IMR-90 (cell line): ENCODE results near the gene TNFRSF1B. TPM values are rescaled to one million over a fixed set of nuclear protein-coding genes. Genes with fewer than 3 reads are reported as not detected.

Experiments used
- ATAC-seq: fragments of 200-7000 bp; cut with Tn5 transposase; 2 replicates; pipeline ENCODE4 v1.9.1; 2020; ENCODE audit warnings: low read depth, mild to moderate bottlenecking, moderate library complexity
- BruUV-seq: library from RNA; stranded (reverse); fragments of 400-500 nt; replicated peaks from 2 replicates; lab custom pipeline; 2021; lab: Mats Ljungman, UMichigan
- CTCF ChIA-PET: fragments of 300-600 bp; formaldehyde crosslinking; extraction: SDS; loops from one replicate; lab custom pipeline; 2021; ENCODE audit warnings: antibody characterized with exemption; lab: Yijun Ruan, JAX
- POLR2A ChIA-PET: fragments of 300-600 bp; sonication (Branson Sonifier 250); formaldehyde crosslinking; loops from one replicate; lab custom pipeline; 2022; ENCODE audit warnings: antibody characterized with exemption; ENCODE audit not compliant: unreplicated experiment; lab: Charles Lee
- DNase-seq: peaks from one replicate; pipeline ENCODE4 v3.0.0; 2013
- H2AFZ ChIP-seq: replicated peaks from 2 replicates; pipeline ENCODE3; 2013; ENCODE audit warnings: low read length, mild to moderate bottlenecking; ENCODE audit not compliant: poor library complexity
- H2AK5ac ChIP-seq: 2 replicates; pipeline ENCODE4 v1.6.1; 2013; ENCODE audit warnings: low read depth, low read length, inconsistent platforms
- H2AK9ac ChIP-seq: replicated peaks from 2 replicates; pipeline ENCODE3; 2013; ENCODE audit warnings: mild to moderate bottlenecking, low read depth, low read length, moderate library complexity; ENCODE audit not compliant: poor library complexity
- H2BK120ac ChIP-seq: 2 replicates; pipeline ENCODE4 v1.6.1; 2013; ENCODE audit warnings: low read depth, low read length, inconsistent platforms
- H2BK15ac ChIP-seq: 3 replicates; pipeline ENCODE4 v1.6.1; 2013; ENCODE audit warnings: low read depth, low read length, inconsistent platforms
- H2BK20ac ChIP-seq: 2 replicates; pipeline ENCODE4 v1.6.1; 2013; ENCODE audit warnings: low read depth, mild to moderate bottlenecking, inconsistent platforms, low read length, moderate library complexity
- H2BK5ac ChIP-seq: 2 replicates; pipeline ENCODE4 v1.6.1; 2013; ENCODE audit warnings: mild to moderate bottlenecking, low read depth, low read length, inconsistent platforms; ENCODE audit not compliant: poor library complexity, severe bottlenecking
- H3K14ac ChIP-seq: replicated peaks from 2 replicates; pipeline ENCODE4 v1.6.1; 2013; ENCODE audit warnings: low read depth, low read length, inconsistent platforms
- H3K18ac ChIP-seq: 2 replicates; pipeline ENCODE4 v1.6.1; 2013; ENCODE audit warnings: low read depth, low read length, control low read depth
- H3K23ac ChIP-seq: 2 replicates; pipeline ENCODE4 v1.6.1; 2013; ENCODE audit warnings: low read depth, low read length, inconsistent platforms
- H3K27ac ChIP-seq: 2 replicates; pipeline ENCODE4 v1.5.1; 2013; ENCODE audit warnings: mild to moderate bottlenecking, control low read depth, low read length; ENCODE audit not compliant: insufficient read depth
- H3K27me3 ChIP-seq: 2 replicates; pipeline ENCODE4 v1.6.1; 2013; ENCODE audit warnings: low read length; ENCODE audit not compliant: control insufficient read depth, insufficient read depth
- H3K36me3 ChIP-seq: 2 replicates; pipeline ENCODE4 v1.6.1; 2013; ENCODE audit warnings: low read length, mixed read lengths; ENCODE audit not compliant: control insufficient read depth, insufficient read depth
- H3K4ac ChIP-seq: 2 replicates; pipeline ENCODE4 v1.6.1; 2013; ENCODE audit warnings: low read depth, low read length, inconsistent platforms
- H3K4me1 ChIP-seq: 2 replicates; pipeline ENCODE4 v1.6.1; 2013; ENCODE audit warnings: low read length, mixed read lengths; ENCODE audit not compliant: control insufficient read depth, insufficient read depth
- H3K4me2 ChIP-seq: 2 replicates; pipeline ENCODE4 v1.6.1; 2013; ENCODE audit warnings: low read depth, mild to moderate bottlenecking, control low read depth, low read length, moderate library complexity
- H3K4me3 ChIP-seq: 2 replicates; pipeline ENCODE4 v1.5.1; 2013; ENCODE audit warnings: low read depth, mild to moderate bottlenecking, control low read depth, low read length, moderate library complexity; ENCODE audit not compliant: insufficient read depth
- H3K56ac ChIP-seq: 2 replicates; pipeline ENCODE4 v1.6.1; 2013; ENCODE audit warnings: low read length, inconsistent platforms; ENCODE audit not compliant: insufficient read depth; ENCODE audit errors: extremely low read depth
- H3K79me1 ChIP-seq, 2 experiments: 2 replicates each; pipeline ENCODE4 v1.6.1; 2013; ENCODE audit warnings: low read length in 2 of 2, inconsistent platforms in 1 of 2, low read depth in 1 of 2
- H3K9ac ChIP-seq: 2 replicates; pipeline ENCODE4 v1.6.1; 2013; ENCODE audit warnings: low read depth, low read length, control low read depth
- H3K9me1 ChIP-seq: 2 replicates; pipeline ENCODE4 v1.6.1; 2013; ENCODE audit warnings: low read length, inconsistent platforms; ENCODE audit not compliant: insufficient read depth
- H3K9me3 ChIP-seq: 2 replicates; pipeline ENCODE4 v1.6.1; 2013; ENCODE audit warnings: low read length; ENCODE audit not compliant: control insufficient read depth, insufficient read depth
- H4K20me1 ChIP-seq: 2 replicates; pipeline ENCODE4 v1.6.1; 2013; ENCODE audit warnings: low read length, inconsistent platforms; ENCODE audit not compliant: insufficient read depth
- H4K5ac ChIP-seq: 2 replicates; pipeline ENCODE4 v1.6.1; 2013; ENCODE audit warnings: mild to moderate bottlenecking, low read depth, low read length, control low read depth
- H4K8ac ChIP-seq, 2 experiments: 2 replicates each; pipeline ENCODE4 v1.6.1; 2013; ENCODE audit warnings: low read depth in 2 of 2, low read length in 2 of 2, control low read depth in 1 of 2, inconsistent platforms in 1 of 2
- H4K91ac ChIP-seq: 2 replicates; pipeline ENCODE4 v1.6.1; 2013; ENCODE audit warnings: low read depth, low read length, inconsistent platforms; ENCODE audit not compliant: insufficient read depth
- BHLHE40 ChIP-seq: fragments of 150-350 bp; IDR thresholded peaks from 2 replicates; pipeline ENCODE4 v1.6.1; 2016; ENCODE audit warnings: mild to moderate bottlenecking, low read depth, low read length
- CEBPB ChIP-seq: IDR thresholded peaks from 2 replicates; pipeline ENCODE4 v1.6.1; 2012; ENCODE audit warnings: low read depth, low read length, improper control_type of control experiment
- CHD1 ChIP-seq: IDR thresholded peaks from 2 replicates; pipeline ENCODE4 v1.6.1; 2012; ENCODE audit warnings: low read depth, low read length, improper control_type of control experiment
- CTCF ChIP-seq: conservative IDR thresholded peaks from 2 replicates; pipeline ENCODE4 v1.5.1; 2012; ENCODE audit warnings: mild to moderate bottlenecking, low read depth, low read length, improper control_type of control experiment
- FOS ChIP-seq: fragments of 150-350 bp; IDR thresholded peaks from 2 replicates; pipeline ENCODE4 v1.6.1; 2016; ENCODE audit warnings: low read depth, low read length
- MAFK ChIP-seq: IDR thresholded peaks from 2 replicates; pipeline ENCODE4 v1.6.1; 2012; ENCODE audit warnings: low read depth, low read length, improper control_type of control experiment
- MXI1 ChIP-seq: IDR thresholded peaks from 2 replicates; pipeline ENCODE4 v1.6.1; 2012; ENCODE audit warnings: low read depth, mild to moderate bottlenecking, low read length, moderate library complexity, borderline replicate concordance
- NFE2L2 ChIP-seq: fragments of 150-350 bp; IDR thresholded peaks from 2 replicates; pipeline ENCODE4 v1.6.1; 2016; ENCODE audit warnings: low read depth, mild to moderate bottlenecking, low read length
- POLR2A ChIP-seq: IDR thresholded peaks from 2 replicates; pipeline ENCODE4 v1.6.1; 2012; ENCODE audit warnings: mild to moderate bottlenecking, low read depth, low read length
- RAD21 ChIP-seq: IDR thresholded peaks from 2 replicates; pipeline ENCODE4 v1.6.1; 2012; ENCODE audit warnings: low read length, improper control_type of control experiment
- RCOR1 ChIP-seq: IDR thresholded peaks from 2 replicates; pipeline ENCODE4 v1.6.1; 2012; ENCODE audit warnings: mild to moderate bottlenecking, low read length, improper control_type of control experiment; ENCODE audit not compliant: insufficient replicate concordance
- RFX5 ChIP-seq: IDR thresholded peaks from 2 replicates; pipeline ENCODE4 v1.8.0; 2012; ENCODE audit warnings: low read depth, mild to moderate bottlenecking, low read length, moderate library complexity
- SMC3 ChIP-seq: fragments of 150-350 bp; IDR thresholded peaks from 2 replicates; pipeline ENCODE4 v1.6.1; 2016; ENCODE audit warnings: low read depth, mild to moderate bottlenecking, antibody characterized with exemption, low read length, moderate library complexity
- WGBS, 2 experiments: methylation state at CpG; one replicate each; pipeline versions ENCODE4 v1.1.5 to v1.1.7; 2013; ENCODE audit warnings: missing lambda C conversion rate in 2 of 2; ENCODE audit not compliant: insufficient read length in 1 of 2; ENCODE audit errors: extremely low coverage in 2 of 2; 5-methylcytosine and 5-hydroxymethylcytosine counted together
- dilution Hi-C: fragments of 300-500 bp; cut with HindIII; formaldehyde crosslinking; loops from one replicate; pipeline ENCODE4 v1.14.3; 2018; ENCODE audit warnings: low sequenced_read_pairs; ENCODE audit not compliant: unreplicated experiment
- in situ Hi-C: fragments of 300-500 bp; cut with MboI; formaldehyde crosslinking; loops from 3 replicates; pipeline ENCODE4 v1.14.3; 2019; ENCODE audit warnings: low sequenced_read_pairs, inconsistent platforms, mixed read lengths
- intact Hi-C: fragments of 100-400 bp; cut with micrococcal nuclease; formaldehyde crosslinking; loops from 2 replicates; pipeline ENCODE4 v1.10.0; 2022
- polyA plus RNA-seq, 3 experiments: library from polyadenylated mRNA; depleted of rRNA; stranded (reverse); fragments of >200 nt; gene quantifications; 2 replicates each; pipeline ENCODE4 v1.2.3, GENCODE V29; 2012; ENCODE audit warnings: low replicate concordance in 1 of 3
- total RNA-seq: library from RNA; depleted of rRNA; stranded (reverse); fragments of >200 nt; gene quantifications from 2 replicates; pipeline ENCODE4 v1.2.3, GENCODE V29; 2012
- TF ChIP-seq, protein P1 (sequence below): fragments of 150-350 bp; IDR thresholded peaks from 2 replicates; pipeline ENCODE4 v1.6.1; 2017; ENCODE audit warnings: mild to moderate bottlenecking, antibody characterized with exemption, low read length, low read depth
- TF ChIP-seq, protein P2 (sequence below): fragments of 150-350 bp; IDR thresholded peaks from 2 replicates; pipeline ENCODE4 v1.6.1; 2016; ENCODE audit warnings: low read depth, mild to moderate bottlenecking, low read length, moderate library complexity, borderline replicate concordance

The TNFRSF1B gene
- total and polyA plus RNA-seq, 2 of the 4 experiments (the other 2 are of a cell fraction): 4.3 to 8.9 TPM

DNA sequence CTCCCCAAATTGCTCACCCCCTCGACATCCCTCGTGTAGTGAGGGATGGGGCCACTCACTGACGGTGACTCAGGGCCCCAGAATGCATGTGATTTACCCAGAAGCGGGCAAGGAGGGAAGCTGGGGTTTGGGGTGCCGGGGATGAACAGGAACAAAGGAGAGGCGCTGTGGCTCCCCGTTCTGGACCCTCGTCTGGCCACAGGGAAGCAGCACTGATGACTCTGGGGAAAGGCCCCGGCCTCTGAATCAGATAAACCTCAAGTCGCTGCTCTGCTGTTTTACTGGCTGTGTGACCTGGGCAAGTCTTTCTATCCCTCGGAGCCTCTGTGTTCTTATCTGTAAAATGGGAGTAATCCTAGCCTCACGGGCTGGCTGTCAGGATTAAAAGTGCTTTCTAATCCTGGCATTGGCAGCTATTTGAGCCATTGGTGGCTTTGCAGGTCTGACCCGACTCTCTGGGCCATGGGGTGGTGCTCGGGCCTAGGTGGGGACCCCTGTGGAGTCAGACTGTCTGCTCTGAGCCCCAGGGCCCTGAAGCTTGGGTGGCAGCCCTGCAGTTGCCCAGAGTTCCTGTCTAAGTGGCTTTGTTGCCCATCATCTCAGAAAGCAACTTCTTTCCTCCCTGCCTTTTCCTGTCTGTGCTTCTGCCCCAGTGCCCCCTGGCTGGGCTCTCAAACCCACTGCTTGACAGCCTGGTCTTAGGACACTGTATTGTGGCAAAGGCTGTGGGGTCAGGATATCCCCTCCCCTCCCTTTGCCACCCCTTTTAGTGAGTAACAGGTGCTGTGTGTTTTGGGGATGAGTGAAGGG, 5.5 kb downstream of the TNFRSF1B start:
- BruUV-seq: no TSS peak
- 91% methylated on average over 6 of the region's 14 CpGs; no CpG with 5 or more reads in 1 of the 2 experiments for WGBS, 2 experiments
- H3K79me1 ChIP-seq: peaks cover 5 to 10% of the 10 kb centered on the region in 2 experiments; a peak in 1 of 4 replicates
- H4K8ac ChIP-seq: no peak overlapping the region
- no peak overlapping the region for H2BK120ac ChIP-seq
- H3K9me1 ChIP-seq: 0 out of 2 replicates have a peak, but pooled peaks cover 5% of the 10 kb centered on the region
- DNase-seq (no peak), ATAC-seq (no peak)
- dilution Hi-C loops: no loop called here
- H2AK9ac ChIP-seq: peak overlapping the region; percentile 38
- no peak overlapping the region for H3K14ac ChIP-seq
- no peaks in the 10 kb centered on the region for H3K9me3 ChIP-seq
- no peak overlapping the region for H3K4me2 ChIP-seq
- H3K18ac ChIP-seq: no peak overlapping the region
- no peak overlapping the region for H2BK15ac ChIP-seq
- no peak overlapping the region for H2BK5ac ChIP-seq
- no peak overlapping the region for H3K56ac ChIP-seq
- H3K4me3 ChIP-seq: no peak overlapping the region
- H3K4me1 ChIP-seq: peaks cover 14% of the 10 kb centered on the region; the same call in 1 of the 2 replicates
- 0 out of 2 replicates have a peak overlapping the region, but pooled peaks have one; percentile 32 for H2AK5ac ChIP-seq
- H4K5ac ChIP-seq: no peak overlapping the region
- H3K23ac ChIP-seq: no peak overlapping the region
- H4K20me1 ChIP-seq: no peaks in the 10 kb centered on the region; the same call in 1 of the 2 replicates
- POLR2A ChIA-PET: no interaction called here
- H3K4ac ChIP-seq: no peak overlapping the region
- H3K27ac ChIP-seq: no peak overlapping the region
- H4K91ac ChIP-seq: no peak overlapping the region
- CTCF ChIA-PET: no interaction called here
- no peak overlapping the region for H2BK20ac ChIP-seq
- no peaks in the 10 kb centered on the region for H3K27me3 ChIP-seq
- no peaks in the 10 kb centered on the region for H3K36me3 ChIP-seq
- in situ Hi-C loops: no loop called here
- no peak overlapping the region for H3K9ac ChIP-seq
- no peak overlapping the region for H2AFZ ChIP-seq
- intact Hi-C loops: no loop called here
- TF ChIP-seq POLR2A: no peak
- TF ChIP-seq RFX5: no peak
- TF ChIP-seq SMC3: no peak
- TF ChIP-seq RCOR1: no peak
- no peak for TF ChIP-seq NFE2L2
- no peak for TF ChIP-seq MXI1
- no peak for TF ChIP-seq RAD21
- TF ChIP-seq FOS: no peak
- TF ChIP-seq MAFK: no peak
- TF ChIP-seq, protein P1, sequence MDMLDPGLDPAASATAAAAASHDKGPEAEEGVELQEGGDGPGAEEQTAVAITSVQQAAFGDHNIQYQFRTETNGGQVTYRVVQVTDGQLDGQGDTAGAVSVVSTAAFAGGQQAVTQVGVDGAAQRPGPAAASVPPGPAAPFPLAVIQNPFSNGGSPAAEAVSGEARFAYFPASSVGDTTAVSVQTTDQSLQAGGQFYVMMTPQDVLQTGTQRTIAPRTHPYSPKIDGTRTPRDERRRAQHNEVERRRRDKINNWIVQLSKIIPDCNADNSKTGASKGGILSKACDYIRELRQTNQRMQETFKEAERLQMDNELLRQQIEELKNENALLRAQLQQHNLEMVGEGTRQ: no peak
- TF ChIP-seq CHD1: no peak
- TF ChIP-seq, protein P2, sequence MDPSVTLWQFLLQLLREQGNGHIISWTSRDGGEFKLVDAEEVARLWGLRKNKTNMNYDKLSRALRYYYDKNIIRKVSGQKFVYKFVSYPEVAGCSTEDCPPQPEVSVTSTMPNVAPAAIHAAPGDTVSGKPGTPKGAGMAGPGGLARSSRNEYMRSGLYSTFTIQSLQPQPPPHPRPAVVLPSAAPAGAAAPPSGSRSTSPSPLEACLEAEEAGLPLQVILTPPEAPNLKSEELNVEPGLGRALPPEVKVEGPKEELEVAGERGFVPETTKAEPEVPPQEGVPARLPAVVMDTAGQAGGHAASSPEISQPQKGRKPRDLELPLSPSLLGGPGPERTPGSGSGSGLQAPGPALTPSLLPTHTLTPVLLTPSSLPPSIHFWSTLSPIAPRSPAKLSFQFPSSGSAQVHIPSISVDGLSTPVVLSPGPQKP: no peak
- no peak for TF ChIP-seq CTCF
- TF ChIP-seq CEBPB: no peak
- TF ChIP-seq BHLHE40: no peak
